AG04449 (cell line): ENCODE results near the gene PPP1R26.

Source experiments
- CTCF ChIA-PET: fragments of 350-600 bp; formaldehyde crosslinking; extraction: SDS; loops from one replicate; lab custom pipeline; 2021; ENCODE audit warnings: antibody characterized with exemption; lab: Yijun Ruan, JAX
- POLR2A ChIA-PET: fragments of 400-600, 350-600 bp; formaldehyde crosslinking; extraction: SDS; loops from one replicate; lab custom pipeline; 2020; ENCODE audit warnings: antibody characterized with exemption, inconsistent platforms; lab: Yijun Ruan, JAX
- DNase-seq: peaks from one replicate; pipeline ENCODE4 v3.0.0-alpha.2; 2010; ENCODE audit warnings: low read depth, low spot score
- H3K4me3 ChIP-seq: 2 replicates; pipeline ENCODE4 v1.5.1; 2011; ENCODE audit warnings: low read depth, mild to moderate bottlenecking, control low read depth, low read length
- TF ChIP-seq, protein P1 (sequence below): IDR thresholded peaks from one replicate; pipeline ENCODE4 v1.5.1; 2011; ENCODE audit warnings: mild to moderate bottlenecking, moderate library complexity, low read length, control low read depth, inconsistent platforms; ENCODE audit not compliant: insufficient read depth; ENCODE audit errors: missing control alignments

Gene PPP1R26

DNA sequence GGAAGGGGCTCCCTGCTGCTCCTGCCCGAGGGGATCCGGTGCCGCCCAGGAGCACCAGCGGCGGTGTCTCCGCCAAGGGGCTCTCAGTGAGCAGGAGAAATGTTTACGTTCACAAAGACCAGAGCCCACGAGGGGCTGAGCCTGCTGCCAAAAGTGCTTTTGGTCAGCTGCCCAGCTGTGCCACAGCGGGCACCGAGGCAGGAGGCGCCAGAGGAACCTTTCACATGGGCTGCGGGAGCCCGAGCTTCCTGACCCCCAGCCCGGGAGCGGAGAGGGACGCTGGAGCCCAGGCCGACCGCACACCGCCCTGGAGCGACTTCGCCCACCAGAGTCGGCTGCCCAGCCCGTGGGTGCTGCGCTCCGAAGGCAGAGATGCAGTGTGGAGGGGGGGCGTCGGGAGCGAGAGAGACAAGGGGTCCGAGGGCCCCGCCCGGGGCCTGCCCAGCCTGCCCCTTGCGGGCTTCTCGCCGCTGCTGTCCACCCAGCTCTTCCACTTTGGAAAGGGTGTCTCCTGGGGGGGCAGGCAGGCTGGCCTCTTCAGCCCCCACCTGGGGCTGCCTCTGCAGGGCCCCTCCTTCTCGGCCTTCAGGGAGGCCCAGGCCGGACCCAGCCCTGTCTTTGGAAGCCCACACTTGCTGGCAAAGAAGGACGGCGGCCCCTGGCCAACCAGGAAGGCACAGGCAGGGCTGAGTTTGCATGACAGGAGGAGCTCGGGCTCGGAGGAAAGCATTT is 7.9 kb downstream of the PPP1R26 start:
- TF ChIP-seq, protein P1, sequence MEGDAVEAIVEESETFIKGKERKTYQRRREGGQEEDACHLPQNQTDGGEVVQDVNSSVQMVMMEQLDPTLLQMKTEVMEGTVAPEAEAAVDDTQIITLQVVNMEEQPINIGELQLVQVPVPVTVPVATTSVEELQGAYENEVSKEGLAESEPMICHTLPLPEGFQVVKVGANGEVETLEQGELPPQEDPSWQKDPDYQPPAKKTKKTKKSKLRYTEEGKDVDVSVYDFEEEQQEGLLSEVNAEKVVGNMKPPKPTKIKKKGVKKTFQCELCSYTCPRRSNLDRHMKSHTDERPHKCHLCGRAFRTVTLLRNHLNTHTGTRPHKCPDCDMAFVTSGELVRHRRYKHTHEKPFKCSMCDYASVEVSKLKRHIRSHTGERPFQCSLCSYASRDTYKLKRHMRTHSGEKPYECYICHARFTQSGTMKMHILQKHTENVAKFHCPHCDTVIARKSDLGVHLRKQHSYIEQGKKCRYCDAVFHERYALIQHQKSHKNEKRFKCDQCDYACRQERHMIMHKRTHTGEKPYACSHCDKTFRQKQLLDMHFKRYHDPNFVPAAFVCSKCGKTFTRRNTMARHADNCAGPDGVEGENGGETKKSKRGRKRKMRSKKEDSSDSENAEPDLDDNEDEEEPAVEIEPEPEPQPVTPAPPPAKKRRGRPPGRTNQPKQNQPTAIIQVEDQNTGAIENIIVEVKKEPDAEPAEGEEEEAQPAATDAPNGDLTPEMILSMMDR: no peak
- ChIA-PET POLR2A (no interaction called here), CTCF (interaction anchor here (0.8 to 1.0 kb wide), 2 partner anchors 11 to 17 kb away, joined by 3 read pairs; no protein-coding TSS in a partner anchor)
- no peak overlapping the region for H3K4me3 ChIP-seq
- DNase-seq: no peak

GRCh38 chr9:135488013-135488330 is 8.4 kb downstream of the PPP1R26 start:
- TF ChIP-seq, protein P1: no peak
- DNase-seq: no peak
- ChIA-PET CTCF (interaction anchor here (0.8 to 1.0 kb wide), 2 partner anchors 11 to 17 kb away, joined by 3 read pairs; no protein-coding TSS in a partner anchor), POLR2A (no interaction called here)
- no peak overlapping the region for H3K4me3 ChIP-seq

- H3K4me3 ChIP-seq: no peak overlapping the region
- CTCF ChIA-PET: interaction anchor here (0.8 to 1.0 kb wide), 2 partner anchors 12 to 16 kb away, joined by 3 read pairs; no protein-coding TSS in a partner anchor
- no peak for DNase-seq
- POLR2A ChIA-PET: no interaction called here
- TF ChIP-seq, protein P1: no peak
Measured at GRCh38 chr9:135488527-135488926, 8.9 kb downstream of the PPP1R26 start.

DNA sequence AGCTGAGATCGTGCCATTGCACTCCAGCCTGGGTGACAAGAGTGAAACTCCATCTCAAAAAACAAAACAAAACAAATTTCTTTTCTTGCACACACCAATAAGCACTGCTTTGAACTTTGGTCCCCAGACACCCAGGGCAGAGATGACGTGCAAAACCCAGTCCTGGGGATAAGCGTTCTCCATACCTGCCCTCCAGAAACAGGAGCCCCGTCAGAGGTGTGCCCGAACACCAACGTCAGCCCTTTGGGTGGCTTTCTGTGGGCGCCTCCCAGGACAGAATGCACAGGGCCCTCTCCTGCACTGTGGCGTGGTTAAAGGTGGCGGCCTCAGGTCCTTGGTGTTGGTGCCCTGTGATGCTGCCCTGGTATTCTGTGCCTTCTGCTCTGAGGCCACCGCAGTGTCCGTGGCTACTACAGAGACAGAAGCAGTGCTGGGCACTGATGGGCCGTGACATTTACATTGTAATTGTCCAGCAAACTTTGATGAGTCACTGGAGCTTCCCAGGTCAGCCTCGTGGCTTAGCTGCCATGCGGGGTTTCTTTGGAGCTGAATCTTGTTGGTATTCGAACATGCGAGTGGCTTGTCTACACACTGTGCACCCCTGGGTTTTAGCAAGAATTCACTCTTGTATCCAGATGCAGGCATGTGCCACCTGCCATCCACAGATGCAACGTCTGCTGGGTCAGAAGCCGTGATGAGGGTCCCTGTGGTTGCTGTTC is 9.8 kb downstream of the PPP1R26 start:
- POLR2A ChIA-PET: no interaction called here
- CTCF ChIA-PET: no interaction called here

DNA sequence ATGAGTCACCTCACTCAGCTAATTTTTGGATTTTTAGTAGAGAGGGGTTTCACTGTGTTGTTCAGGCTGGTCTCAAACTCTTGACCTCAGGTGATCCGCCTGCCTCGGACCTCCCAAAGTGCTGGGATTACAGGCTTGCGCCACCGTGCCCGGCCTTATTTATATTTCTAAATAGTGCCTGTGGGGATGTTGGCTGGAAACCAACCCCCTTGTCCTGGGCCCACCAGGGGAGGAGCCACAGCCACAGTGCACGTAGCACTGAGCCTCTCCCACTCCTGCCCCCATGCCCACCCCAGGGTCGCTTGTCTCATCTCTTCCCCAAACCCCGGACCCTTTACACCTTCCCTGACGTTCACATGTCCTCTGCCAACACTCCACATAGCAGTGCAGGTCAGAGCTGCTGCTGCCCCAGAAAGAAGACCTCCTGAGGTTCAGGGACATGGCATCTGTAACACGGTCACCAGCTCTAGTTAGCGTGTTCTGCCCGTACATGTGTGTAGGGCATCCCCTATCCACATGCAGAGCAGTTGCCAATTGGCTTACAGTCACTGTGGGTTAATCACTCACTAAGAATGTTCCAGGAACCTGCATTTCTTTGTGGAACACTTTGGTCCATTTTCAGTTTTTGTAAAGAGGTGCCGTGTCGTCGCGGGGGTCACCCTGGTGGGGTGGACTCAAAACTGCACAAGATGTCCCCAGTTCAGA is 10.7 kb downstream of the PPP1R26 start:
- CTCF ChIA-PET: interaction anchor here (1.0 to 3.5 kb wide), 4 partner anchors 9 to 15 kb away, joined by 3 to 14 read pairs (median 10); partner anchors contain the start of gene MRPS2
- POLR2A ChIA-PET: no interaction called here
- no peak overlapping the region for H3K4me3 ChIP-seq
- no peak for DNase-seq
- TF ChIP-seq, protein P1: no peak

More for the DNA sequence above, 9.8 kb downstream of the PPP1R26 start:
- H3K4me3 ChIP-seq: no peak overlapping the region
- DNase-seq: no peak
- TF ChIP-seq, protein P1: no peak
